ENCODE measurements around the gene EPB41L4B.
"Not testable (repeated sequence)": the region's sequence is repeated elsewhere in the genome, so short reads cannot be mapped to it uniquely, and the experiment has no call there.

The EPB41L4B gene

DNA sequence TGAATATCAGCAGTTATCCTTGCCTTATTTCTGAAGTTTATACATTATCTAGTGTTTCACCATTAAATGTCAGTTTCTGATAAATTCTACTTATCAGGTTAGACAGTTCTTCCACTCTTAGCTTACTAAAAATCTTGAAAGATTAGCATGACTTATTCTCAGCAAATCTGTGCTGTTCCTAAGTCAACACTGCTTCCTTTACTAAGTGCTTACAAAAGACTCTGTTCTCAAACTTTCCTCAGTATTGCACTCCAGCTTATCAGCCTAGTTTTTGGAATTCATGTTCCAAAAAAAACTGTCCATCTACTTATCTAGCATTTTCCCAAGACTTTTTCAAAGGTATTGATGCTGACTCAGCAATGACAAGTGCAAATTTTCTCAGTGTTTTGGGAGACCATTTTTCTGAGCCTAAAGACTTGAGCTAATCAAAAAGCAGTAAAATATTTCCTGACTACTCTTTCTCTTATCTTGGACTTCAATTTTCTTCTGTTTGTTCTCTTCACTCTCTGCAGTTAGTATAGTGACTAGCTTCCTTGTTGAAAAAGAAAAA, 92.7 kb downstream of the EPB41L4B start:
- TF ChIP-seq, protein P1, sequence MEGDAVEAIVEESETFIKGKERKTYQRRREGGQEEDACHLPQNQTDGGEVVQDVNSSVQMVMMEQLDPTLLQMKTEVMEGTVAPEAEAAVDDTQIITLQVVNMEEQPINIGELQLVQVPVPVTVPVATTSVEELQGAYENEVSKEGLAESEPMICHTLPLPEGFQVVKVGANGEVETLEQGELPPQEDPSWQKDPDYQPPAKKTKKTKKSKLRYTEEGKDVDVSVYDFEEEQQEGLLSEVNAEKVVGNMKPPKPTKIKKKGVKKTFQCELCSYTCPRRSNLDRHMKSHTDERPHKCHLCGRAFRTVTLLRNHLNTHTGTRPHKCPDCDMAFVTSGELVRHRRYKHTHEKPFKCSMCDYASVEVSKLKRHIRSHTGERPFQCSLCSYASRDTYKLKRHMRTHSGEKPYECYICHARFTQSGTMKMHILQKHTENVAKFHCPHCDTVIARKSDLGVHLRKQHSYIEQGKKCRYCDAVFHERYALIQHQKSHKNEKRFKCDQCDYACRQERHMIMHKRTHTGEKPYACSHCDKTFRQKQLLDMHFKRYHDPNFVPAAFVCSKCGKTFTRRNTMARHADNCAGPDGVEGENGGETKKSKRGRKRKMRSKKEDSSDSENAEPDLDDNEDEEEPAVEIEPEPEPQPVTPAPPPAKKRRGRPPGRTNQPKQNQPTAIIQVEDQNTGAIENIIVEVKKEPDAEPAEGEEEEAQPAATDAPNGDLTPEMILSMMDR (conservative IDR thresholded peaks at IDR 0.05; ENCODE audit: low read depth, low read length) = no peak
- no peak overlapping the region for H3K4me3 ChIP-seq (ENCODE audit: low read length)
- no peak for DNase-seq (ENCODE audit: low read depth)

DNA sequence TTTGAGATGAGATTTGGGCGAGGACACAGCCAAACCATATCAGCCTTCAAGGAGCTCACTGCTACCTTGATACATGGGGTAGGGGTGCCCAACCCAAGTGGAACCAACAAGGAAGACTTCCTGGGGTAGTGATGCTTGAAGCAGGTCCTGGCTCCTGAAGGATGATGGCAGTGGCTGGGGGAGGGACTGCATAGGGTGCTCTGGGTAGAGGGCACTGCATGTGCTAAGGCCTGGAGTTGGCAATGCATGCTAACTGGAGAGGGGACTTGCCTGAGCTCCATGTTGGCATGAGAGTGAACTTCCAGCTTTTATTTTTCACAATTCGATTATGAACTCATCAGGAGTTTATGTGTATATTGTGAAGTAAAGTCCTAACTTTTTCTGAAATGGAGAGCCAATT, 95.2 kb downstream of the EPB41L4B start:
- no peak overlapping the region for H3K4me3 ChIP-seq (ENCODE audit: low read length)
- TF ChIP-seq, protein P1 (conservative IDR thresholded peaks at IDR 0.05; ENCODE audit: low read depth, low read length) = no peak
- no peak for DNase-seq (ENCODE audit: low read depth)

DNA sequence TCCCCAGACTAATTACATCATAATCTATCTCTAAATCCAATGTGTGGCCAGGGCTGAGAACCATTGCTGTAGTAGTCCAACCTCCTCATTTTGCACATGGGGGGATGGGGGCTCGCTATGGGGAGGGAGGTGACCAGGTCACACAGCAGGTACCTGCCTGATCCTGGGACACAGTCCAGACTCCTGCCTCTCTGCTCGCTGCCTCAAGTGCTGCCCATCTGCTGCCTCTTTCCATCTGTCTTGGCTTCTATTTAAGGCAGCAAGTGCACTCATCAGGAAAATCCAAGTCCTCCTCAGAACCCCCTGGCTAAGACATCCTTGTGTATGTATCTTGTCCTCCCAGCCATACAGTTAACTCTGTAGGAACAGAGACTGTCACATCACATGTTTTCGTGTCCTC, 96.1 kb downstream of the EPB41L4B start:
- DNase-seq (ENCODE audit: low read depth) = no peak
- TF ChIP-seq, protein P1 (conservative IDR thresholded peaks at IDR 0.05; ENCODE audit: low read depth, low read length) = no peak
- H3K4me3 ChIP-seq (ENCODE audit: low read length) = no peak overlapping the region

DNA sequence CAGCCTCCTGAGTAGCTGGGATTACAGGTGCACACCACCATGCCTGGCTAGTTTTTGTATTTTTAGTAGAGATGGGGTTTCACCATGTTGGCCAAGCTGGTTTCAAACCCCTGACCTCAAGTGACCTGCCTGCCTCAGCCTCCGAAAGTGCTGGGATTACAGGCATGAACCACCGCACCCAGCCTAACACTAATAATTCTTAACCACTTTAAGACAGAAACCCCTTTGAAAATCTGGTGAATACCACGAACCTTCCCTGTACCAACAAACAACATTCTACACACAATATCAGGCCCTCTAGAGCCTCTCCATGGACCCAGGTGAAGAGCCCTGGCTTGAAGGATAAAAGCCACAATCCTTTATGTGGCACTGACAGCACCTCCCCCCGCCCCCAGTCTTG, 102.6 kb downstream of the EPB41L4B start:
- H3K4me3 ChIP-seq (ENCODE audit: low read length); DNase-seq (ENCODE audit: low read depth): not testable (repeated sequence)

DNA sequence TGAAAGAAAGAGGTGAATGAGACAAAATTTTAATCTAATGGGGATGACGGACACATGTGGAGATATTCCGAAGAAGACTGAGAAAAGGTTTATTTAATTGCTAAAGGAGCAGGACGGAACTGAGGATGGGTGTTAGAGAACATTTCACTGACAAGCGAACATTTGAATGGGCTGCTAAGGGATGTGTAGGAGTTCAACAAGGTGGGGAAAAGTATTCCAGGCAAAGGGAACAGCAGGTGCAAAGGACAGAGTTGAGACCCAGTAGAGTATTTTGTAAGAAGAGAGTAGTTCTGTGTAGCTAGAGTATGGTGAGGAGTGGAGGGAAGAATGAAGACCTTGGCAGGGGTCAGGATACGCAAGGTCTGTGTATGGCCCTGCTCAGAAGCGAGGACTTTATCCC, 106.4 kb downstream of the EPB41L4B start:
- TF ChIP-seq, protein P1 (conservative IDR thresholded peaks at IDR 0.05; ENCODE audit: low read depth, low read length) = no peak
- no peak overlapping the region for H3K4me3 ChIP-seq (ENCODE audit: low read length)

DNA sequence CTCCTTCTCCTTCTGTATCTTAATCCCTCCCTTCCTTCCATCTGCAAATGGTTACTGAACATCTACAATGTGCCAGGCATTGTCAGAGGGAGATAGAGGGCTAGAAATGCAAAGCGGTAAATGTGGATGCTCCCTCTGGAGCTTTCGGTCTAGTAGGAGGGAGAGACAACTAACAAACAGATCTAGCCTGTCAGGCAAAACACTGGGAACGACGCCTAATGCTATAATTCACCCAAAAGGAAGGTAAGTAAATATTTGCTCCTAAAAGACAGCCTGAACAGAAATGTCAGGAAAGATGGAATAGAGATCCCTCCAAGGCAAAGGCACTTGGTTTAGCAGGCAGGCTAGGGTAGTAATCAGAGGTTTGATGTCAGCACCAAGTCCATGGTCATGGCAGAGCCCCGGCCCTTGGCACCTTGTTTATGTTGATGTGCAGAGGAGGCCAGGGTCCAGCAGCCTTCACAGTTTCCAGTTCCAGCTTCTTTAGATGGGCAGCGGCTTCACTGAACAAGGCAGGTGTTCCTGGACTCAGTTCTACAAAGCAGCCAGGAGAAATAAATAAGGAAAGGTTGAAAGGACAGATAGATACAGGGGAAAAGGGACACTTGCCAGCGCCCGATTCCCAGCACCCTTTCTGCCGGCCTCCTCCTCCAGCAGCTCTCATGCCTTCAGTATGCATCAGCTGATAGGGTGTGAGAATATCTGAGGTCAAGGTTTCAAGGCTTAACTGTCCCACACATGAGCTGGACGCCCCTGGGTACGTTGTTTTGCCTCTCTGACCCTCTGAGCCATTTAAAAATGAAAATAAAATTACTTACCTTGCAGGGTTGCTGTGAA, 107.4 kb downstream of the EPB41L4B start:
- TF ChIP-seq, protein P1 (conservative IDR thresholded peaks at IDR 0.05; ENCODE audit: low read depth, low read length) = no peak
- no peak overlapping the region for H3K4me3 ChIP-seq (ENCODE audit: low read length)
- DNase-seq (ENCODE audit: low read depth) = no peak

More for the DNA sequence above, 106.4 kb downstream of the EPB41L4B start:
- DNase-seq (ENCODE audit: low read depth) = no peak

DNA sequence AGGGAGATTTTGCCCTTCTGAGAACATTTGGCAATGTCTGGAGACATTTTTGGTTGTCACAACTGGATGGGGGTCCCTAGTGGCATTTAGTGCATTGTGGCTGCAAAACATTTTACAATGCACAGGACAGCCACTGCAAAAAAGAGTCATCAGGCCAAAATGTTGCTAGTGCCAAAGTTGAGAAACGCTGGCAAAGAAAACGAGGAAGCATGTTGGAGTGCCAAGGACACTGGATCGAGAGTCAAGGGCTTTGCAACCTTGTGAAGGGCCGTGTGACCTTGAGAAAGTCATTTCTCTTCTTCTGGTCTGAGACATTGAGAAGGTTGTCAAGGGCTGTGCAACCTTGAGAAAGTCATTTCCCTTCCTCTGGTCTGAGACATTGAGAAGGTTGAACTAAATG, 108.1 kb downstream of the EPB41L4B start:
- TF ChIP-seq, protein P1 (conservative IDR thresholded peaks at IDR 0.05; ENCODE audit: low read depth, low read length) = no peak
- DNase-seq (ENCODE audit: low read depth) = no peak
- H3K4me3 ChIP-seq (ENCODE audit: low read length) = no peak overlapping the region

Data from retinal pigment epithelial cell (primary cell).